Fibroblast of villous mesenchyme (primary cell): Measurements from ENCODE around the gene OVCA2. TPM values are rescaled to one million over a fixed set of nuclear protein-coding genes. Genes with fewer than 3 reads are reported as not detected.

Source experiments
- DNase-seq: peaks from one replicate; pipeline ENCODE4 v3.0.0-alpha.2; 2010; ENCODE audit warnings: low read depth
- H3K4me3 ChIP-seq: 2 replicates; pipeline ENCODE4 v1.5.1; 2011; ENCODE audit warnings: low read depth, mild to moderate bottlenecking, low read length
- CTCF ChIP-seq: IDR thresholded peaks from 2 replicates; pipeline ENCODE4 v1.5.1; 2012; ENCODE audit warnings: low read depth, mild to moderate bottlenecking, low read length; ENCODE audit not compliant: insufficient read depth
- total RNA-seq: library from RNA; depleted of rRNA; stranded (reverse); fragments of >200 nt; gene quantifications from 2 replicates; pipeline ENCODE4 v1.2.3, GENCODE V29; 2012

OVCA2 gene
- total RNA-seq, 1 donor: 48.4 TPM

GRCh38 chr17:2054512-2055291 is 12.9 kb downstream of the OVCA2 start, which contains the start of gene HIC1:
TSS of gene HIC1 (plus strand) at chr17:2055103. CDS start at chr17:2056691, 1,588 bp downstream.
- peak; percentile 79 for TF ChIP-seq CTCF
- DNase-seq: peak; percentile 76
- peak within 1 kb of the TSS; percentile 68 for H3K4me3 ChIP-seq

- peak overlapping the region; percentile 68 for H3K4me3 ChIP-seq
- DNase-seq: peak; percentile 52
Observed at GRCh38 chr17:2055292-2056205, 13.7 kb downstream of the OVCA2 start.

GRCh38 chr17:2056206-2057174 is 14.7 kb downstream of the OVCA2 start:
- H3K4me3 ChIP-seq: peak overlapping the region; percentile 68
- no peak for TF ChIP-seq CTCF
- DNase-seq: peak; percentile 53

More at GRCh38 chr17:2055292-2056205, 13.7 kb downstream of the OVCA2 start:
- no peak for TF ChIP-seq CTCF

GRCh38 chr17:2057175-2057759 is 15.4 kb downstream of the OVCA2 start:
- no peak for TF ChIP-seq CTCF
- DNase-seq: no peak
- H3K4me3 ChIP-seq: peak overlapping the region; percentile 12

GRCh38 chr17:2057760-2058585 is 16.2 kb downstream of the OVCA2 start:
- no peak for TF ChIP-seq CTCF
- peak; percentile 43 for DNase-seq
- peak overlapping the region; percentile 45 for H3K4me3 ChIP-seq
